Peyer's patch (tissue), 4 donors: Measurements from ENCODE around the gene TNC. TPM values are rescaled to one million over a fixed set of nuclear protein-coding genes. Genes with fewer than 3 reads are reported as not detected.

Experiments used
- DNase-seq, 3 donors: peaks; one replicate each; pipeline ENCODE4 v3.0.0-alpha.2; 2017 to 2019
- H3K27ac ChIP-seq, 4 donors: fragments of 200-600 bp; sonication (generic); one replicate each; pipeline ENCODE4 v1.5.1; 2016 to 2019
- H3K27me3 ChIP-seq, 2 donors: fragments of 200-600 bp; sonication (generic); one replicate each; pipeline ENCODE4 v1.5.1; 2019
- H3K36me3 ChIP-seq, 3 donors: fragments of 200-600 bp; sonication (generic); one replicate each; pipeline ENCODE4 v1.5.1; 2016 to 2019
- H3K4me1 ChIP-seq, 4 donors: fragments of 200-600 bp; sonication (generic); one replicate each; pipeline ENCODE4 v1.5.1; 2016 to 2019
- H3K4me3 ChIP-seq, 4 donors: fragments of 200-600 bp; sonication (generic); 1 replicate in 3 of 4; 2 replicates in 1 of 4; pipeline ENCODE4 v1.5.1; 2016 to 2019; ENCODE audit warnings: mild to moderate bottlenecking in 1 of 4
- H3K9me3 ChIP-seq, 4 donors: fragments of 200-600 bp; sonication (generic); one replicate each; pipeline ENCODE4 v1.5.1; 2016 to 2019; ENCODE audit warnings: mild to moderate bottlenecking in 1 of 4
- CTCF ChIP-seq, 6 experiments: fragments of 450-650 bp in 4 of 6; fragments of 200-600 bp in 2 of 6; sonication (generic) in 1 of 6; IDR thresholded peaks; one replicate each; pipeline ENCODE4 v1.5.1; 2017 to 2019; ENCODE audit warnings: antibody characterized with exemption in 6 of 6, mild to moderate bottlenecking in 3 of 6, moderate library complexity in 1 of 6
- POLR2A ChIP-seq, 2 donors: fragments of 450-650 bp; IDR thresholded peaks; one replicate each; pipeline ENCODE4 v1.5.1; 2017; ENCODE audit warnings: antibody characterized with exemption in 2 of 2, mild to moderate bottlenecking in 2 of 2, moderate library complexity in 2 of 2
- total RNA-seq, 4 donors: library from RNA; depleted of rRNA; stranded (reverse); fragments of >200 nt; gene quantifications; one replicate each; pipeline ENCODE4 v1.1.0, GENCODE V29; 2016

The TNC gene
- total RNA-seq, 4 donors from 2014 or later = 14.5 to 97.4 (median 38.4) TPM

DNA sequence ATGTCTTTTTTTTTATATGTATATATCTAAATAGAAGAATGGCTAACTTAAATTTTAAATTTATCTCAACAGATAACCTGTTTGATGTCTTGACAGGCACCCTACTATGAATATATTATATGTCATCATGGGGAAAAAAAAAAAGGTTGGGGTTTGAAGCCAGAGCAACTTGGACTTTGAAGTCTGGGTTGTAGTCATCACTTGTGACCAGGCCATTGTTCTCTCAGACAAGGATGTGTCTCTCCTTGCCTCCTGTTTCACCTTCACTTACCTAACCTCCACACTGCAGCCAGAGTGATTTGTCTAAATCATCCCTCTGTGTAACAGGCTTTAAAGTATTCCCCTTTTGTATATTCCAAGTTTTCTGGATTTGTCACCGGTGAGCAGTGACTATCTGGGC lies 130.8 kb downstream of the TNC start:
- no peaks in the 10 kb centered on the region for H3K9me3 ChIP-seq
- H3K27ac ChIP-seq = no peak overlapping the region
- H3K36me3 ChIP-seq = no peaks in the 10 kb centered on the region
- H3K4me3 ChIP-seq = no peak overlapping the region
- TF ChIP-seq POLR2A (IDR thresholded peaks at IDR 0.05) = no peak
- H3K4me1 ChIP-seq = no peaks in the 10 kb centered on the region
- H3K27me3 ChIP-seq = no peaks in the 10 kb centered on the region
- DNase-seq = no peak

- no peak overlapping the region for H3K27ac ChIP-seq
- H3K9me3 ChIP-seq = no peaks in the 10 kb centered on the region
- no peaks in the 10 kb centered on the region for H3K36me3 ChIP-seq
- no peaks in the 10 kb centered on the region for H3K27me3 ChIP-seq
- DNase-seq = no peak
- no peak overlapping the region for H3K4me3 ChIP-seq
- no peaks in the 10 kb centered on the region for H3K4me1 ChIP-seq
- TF ChIP-seq CTCF (IDR thresholded peaks at IDR 0.05) = no peak
- no peak for TF ChIP-seq POLR2A (IDR thresholded peaks at IDR 0.05)
Measured at GRCh38 chr9:114985959-114986501, 131.9 kb downstream of the TNC start.

DNA sequence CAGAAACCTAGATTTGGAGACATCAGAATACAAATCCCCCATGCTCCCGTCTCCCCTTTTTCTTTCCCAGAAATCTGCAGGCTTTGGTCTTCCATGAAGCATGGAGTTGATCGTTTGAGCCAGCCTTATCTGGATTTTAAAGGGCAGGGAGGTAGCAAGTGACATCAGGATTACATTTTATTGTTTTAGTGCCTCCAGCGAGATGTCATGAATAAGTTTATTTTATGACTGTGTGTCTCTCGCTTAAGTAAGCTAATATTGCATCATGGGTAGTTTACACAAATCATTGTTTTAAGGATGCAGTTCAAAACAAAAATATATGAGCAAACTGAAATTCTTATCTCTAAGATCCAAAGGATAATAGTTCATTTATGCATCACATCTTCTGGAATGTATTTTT lies 136.9 kb downstream of the TNC start:
- Histone ChIP-seq H3K9me3 (no peaks in the 10 kb centered on the region), H3K4me1 (no peaks in the 10 kb centered on the region), H3K36me3 (no peaks in the 10 kb centered on the region), H3K27ac (no peak overlapping the region), H3K27me3 (no peaks in the 10 kb centered on the region), H3K4me3 (no peak overlapping the region)
- TF ChIP-seq POLR2A (IDR thresholded peaks at IDR 0.05) (no peak), CTCF (IDR thresholded peaks at IDR 0.05) (no peak)
- no peak for DNase-seq

DNA sequence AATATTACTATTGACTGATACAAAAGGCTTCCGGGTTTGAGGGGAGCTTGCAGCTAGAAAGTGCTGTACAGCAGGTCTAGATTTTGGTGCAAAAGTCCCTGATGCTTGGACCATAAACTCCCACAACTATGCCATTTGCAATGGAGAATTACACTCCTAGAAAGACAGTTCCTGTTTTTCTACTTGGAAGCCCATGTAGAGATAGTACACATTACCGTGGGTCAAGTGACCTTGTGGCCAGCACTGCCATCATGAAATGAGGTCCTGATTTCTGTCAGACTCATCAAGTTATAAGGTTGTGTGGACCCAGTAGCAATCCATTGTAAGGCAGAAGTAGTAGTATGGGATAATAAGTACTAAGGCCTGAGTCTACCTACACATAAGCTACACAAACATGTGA lies 144.7 kb downstream of the TNC start:
- DNase-seq = no peak
- Histone ChIP-seq H3K27me3 (no peaks in the 10 kb centered on the region), H3K4me3 (no peak overlapping the region), H3K36me3 (no peaks in the 10 kb centered on the region), H3K4me1 (no peaks in the 10 kb centered on the region), H3K9me3 (no peaks in the 10 kb centered on the region), H3K27ac (no peak overlapping the region)
- no peak for TF ChIP-seq CTCF (IDR thresholded peaks at IDR 0.05)
- no peak for TF ChIP-seq POLR2A (IDR thresholded peaks at IDR 0.05)

- Histone ChIP-seq H3K4me1 (no peaks in the 10 kb centered on the region), H3K27me3 (no peaks in the 10 kb centered on the region), H3K9me3 (no peaks in the 10 kb centered on the region), H3K27ac (no peak overlapping the region), H3K36me3 (no peaks in the 10 kb centered on the region), H3K4me3 (no peak overlapping the region)
- TF ChIP-seq POLR2A (IDR thresholded peaks at IDR 0.05) (no peak), CTCF (IDR thresholded peaks at IDR 0.05) (no peak)
- no peak for DNase-seq
Measured at GRCh38 chr9:114972510-114973136, 145.3 kb downstream of the TNC start.

Other genes with a start within 250 kb of the TNC start
- gene TNFSF8, start 187.6 kb downstream of the TNC start, total RNA-seq = 10 to 100 TPM in 1 of 4 donors, 1 to 10 TPM in 3; 2.1 to 11.6 (median 4.7) TPM